GM19099 (cell line): ENCODE results near the gene TSPEAR.

Experiments used
- POLR2A ChIP-seq: IDR thresholded peaks from 3 replicates; pipeline ENCODE4 v1.6.1; 2011; ENCODE audit warnings: low read depth; ENCODE audit not compliant: insufficient read length; ENCODE audit errors: extremely low read depth

Gene TSPEAR

DNA sequence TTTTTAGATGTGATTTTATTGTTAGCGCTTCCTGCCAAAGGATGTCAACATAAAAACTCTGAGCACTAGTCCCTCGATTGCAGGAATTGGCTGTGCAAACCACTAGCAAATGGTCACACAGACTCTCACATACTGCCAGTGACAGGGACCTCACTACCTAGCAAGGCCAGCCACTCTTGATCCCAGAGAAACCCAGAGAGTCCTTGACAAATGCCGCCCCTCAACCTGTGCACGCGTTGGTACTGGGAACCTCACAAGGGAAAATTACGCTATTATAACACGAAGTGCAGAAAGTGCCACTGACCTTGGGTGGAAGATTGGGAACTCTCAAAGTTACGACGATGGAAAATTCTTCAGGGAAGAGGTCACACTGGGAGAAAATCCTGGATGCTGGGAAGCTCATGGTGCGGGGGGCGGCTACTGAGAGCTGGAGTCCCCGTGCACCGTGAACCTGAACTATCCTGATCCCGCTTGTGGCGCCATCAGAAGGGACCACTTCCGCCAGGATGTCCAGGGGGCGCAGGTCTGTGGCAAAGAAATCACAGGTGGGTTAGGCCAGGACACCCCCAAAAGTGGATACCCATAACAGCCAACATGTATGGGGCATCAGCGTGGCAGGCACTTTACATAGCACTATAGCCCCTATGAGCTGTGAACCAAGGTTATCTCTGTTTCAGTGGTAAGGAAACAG, 143.7 kb downstream of the TSPEAR start:
- no peak for TF ChIP-seq POLR2A

DNA sequence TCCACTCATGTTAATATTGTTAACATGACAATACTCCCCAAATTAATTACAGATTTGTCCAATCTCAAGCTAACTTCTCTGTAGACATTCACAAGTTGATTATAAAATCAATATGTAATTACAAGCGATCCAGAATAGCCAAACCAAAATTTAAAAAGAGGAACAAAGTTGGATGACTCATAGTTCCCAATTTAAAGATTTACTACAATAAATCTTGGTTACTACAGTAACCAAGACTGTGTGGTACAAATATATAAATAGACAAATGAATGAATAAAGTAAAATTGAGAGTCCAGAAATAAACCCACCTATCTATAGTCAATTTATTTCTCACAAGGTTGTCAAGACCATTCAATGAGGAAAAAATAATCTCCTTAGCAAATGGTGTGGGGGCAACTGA, 145.0 kb downstream of the TSPEAR start:
- no peak for TF ChIP-seq POLR2A

DNA sequence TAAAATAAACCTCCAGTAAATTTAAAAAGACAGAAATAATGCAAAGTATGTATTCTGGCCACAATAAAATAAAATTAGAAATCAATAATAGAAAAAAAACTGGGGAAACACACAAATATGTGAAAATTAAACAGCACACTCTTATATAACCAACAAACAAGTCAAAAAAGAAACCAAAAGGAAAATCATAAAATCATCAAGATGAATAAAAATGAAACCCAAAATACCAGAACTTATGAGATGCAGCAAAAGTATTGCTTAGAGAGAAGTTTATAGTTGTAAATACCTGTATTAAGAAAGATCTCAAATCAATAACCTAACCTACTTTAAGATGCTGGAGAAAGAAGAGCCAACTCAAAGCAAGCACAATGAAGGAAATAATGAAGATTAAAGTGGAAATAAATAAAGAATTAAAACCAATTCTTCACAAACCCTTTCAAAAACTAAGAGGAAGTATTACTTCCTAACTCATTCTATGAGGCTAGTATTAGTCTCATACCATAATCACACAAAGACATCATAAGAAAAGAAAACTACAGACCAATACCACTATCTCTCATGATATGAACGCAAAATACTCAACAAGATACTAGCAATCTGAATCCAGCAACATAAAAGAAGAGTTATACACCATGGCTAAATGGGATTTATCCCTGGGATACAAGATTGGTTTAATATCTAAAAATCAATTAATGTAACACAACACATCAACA, 146.3 kb downstream of the TSPEAR start:
- no peak for TF ChIP-seq POLR2A

DNA sequence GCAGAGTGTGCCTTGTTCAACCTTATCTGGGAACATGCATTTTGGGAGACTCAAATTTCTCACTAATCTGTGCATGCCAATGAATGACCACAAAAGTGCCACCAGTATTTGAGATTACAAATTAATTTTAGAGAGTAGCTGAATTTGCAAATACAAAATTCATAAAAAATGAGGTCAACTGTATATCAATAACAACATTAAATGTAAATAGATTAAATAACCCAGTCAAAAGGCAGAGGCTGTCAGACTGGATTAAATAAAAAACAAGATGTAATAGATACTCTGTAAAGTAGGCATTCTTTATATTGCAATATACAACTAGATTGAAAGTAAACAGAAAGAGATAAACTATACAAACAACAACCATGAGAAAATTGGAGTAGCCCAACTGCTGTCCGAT, 147.3 kb downstream of the TSPEAR start:
- TF ChIP-seq POLR2A = no peak

DNA sequence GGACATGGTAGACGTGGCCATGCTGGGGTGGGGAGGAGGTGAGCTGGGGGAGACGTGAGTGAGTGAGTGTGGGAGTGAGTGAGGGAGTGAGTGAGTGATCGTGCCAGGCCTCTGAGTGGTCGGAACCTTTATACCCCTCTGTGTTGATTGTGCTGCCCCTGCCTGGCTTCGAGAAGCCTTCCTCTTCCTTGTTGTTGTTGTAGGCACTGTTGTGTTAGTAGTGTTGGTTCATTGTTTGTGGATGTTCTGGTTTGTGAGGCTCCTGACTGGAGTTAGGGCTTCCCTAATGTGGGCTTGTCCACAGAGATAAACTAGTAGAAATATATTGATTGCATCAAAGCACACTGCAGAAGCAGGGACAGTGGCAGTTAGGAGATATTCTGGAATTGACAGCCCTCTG, 152.7 kb downstream of the TSPEAR start, which contains the start of gene KRTAP10-3:
TSS of gene KRTAP10-3 (minus strand) at position 101 of the 400 bp plus-strand sequence. CDS start at position 21, 80 bp downstream.
- no peak for TF ChIP-seq POLR2A

DNA sequence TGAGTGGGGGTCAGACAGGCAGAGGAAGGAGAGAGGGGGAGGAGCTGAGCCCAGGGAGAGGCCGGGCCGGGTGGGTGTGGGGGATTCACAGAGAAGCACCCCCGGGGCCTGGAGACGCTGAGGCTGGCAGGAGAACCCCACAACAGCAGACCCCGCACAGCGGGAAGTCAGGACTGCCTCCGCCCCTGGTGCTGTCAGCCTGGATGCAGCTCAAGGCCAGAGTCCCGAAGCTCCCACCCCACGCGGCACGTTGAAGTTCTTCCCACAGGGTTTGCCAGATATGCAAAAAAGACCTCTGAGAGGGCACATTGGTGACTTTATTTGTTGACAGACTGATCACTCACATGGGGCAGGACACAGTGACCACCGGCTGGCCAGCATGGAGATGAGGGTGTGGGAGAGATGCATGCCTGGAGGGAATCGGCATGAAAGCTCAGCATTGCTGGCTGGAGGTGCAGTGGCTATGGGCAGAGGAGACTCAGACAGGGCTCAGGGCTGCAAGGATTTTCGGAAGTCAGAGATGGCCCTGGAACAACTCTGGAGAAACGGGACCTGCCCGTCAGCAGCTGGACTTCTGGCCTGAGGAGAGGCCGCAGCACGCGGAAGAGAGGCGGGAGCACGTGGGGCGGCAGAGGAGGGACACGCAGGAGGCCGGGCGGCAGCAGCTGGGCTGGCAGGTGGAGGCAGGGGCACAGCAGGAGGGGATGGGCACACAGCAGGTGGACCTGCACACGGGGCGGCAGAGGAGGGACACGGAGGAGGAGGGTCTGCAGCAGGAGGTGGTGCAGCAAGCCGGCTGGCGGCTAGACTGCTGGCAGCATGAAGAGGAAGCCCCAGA, 153.7 kb downstream of the TSPEAR start:
- no peak for TF ChIP-seq POLR2A

DNA sequence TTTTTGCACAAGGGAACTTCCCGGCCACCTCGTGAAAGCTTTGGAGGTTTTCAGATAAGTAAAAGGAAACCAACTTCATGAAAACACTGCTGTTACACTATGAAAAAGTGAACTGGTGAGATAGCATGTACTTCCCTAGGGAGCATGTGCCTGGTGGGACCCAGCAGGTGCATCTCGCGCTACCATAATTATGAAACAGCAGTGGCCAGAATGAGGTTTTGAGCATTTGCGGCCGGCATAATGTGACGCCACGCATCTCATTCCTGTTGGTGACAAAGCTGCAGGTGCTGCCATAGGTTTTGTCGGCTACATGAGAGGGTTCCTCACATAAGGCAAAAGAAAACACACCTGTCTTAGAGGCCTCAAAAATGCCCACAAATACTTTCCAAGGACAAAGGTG, 154.5 kb downstream of the TSPEAR start:
- TF ChIP-seq POLR2A = no peak

DNA sequence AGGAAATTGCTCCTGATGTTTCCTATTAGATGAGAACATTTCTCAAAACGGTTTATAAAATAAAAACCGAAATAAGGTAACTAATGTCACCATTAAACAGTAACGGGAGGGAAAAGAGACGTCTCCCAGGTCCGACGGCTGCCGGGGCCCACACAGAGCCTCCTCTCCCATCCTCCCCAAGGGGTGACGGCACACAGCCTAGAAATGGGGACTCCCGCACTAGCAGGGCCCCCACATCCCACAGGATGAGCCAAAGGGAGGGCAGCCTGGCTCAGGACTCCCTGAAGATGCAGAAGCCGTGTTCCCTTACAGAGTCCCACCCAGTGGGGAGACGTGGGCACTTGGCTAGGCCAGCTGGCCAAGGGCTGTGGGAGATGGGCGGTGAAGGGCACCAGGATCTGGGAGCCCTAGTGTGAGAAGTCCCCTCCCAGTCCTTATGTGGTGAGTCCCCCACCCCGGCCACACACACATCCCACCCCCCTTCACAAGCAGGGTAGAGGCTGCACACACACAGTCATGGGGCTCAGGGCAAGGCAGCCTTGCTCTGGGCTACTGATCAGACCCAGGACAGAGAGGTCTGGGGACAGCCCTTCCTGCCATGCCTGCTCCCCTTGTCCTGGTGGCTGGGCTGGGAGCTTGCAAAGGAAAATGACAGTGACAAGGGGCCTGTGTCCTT, 156.0 kb downstream of the TSPEAR start:
- TF ChIP-seq POLR2A = no peak

DNA sequence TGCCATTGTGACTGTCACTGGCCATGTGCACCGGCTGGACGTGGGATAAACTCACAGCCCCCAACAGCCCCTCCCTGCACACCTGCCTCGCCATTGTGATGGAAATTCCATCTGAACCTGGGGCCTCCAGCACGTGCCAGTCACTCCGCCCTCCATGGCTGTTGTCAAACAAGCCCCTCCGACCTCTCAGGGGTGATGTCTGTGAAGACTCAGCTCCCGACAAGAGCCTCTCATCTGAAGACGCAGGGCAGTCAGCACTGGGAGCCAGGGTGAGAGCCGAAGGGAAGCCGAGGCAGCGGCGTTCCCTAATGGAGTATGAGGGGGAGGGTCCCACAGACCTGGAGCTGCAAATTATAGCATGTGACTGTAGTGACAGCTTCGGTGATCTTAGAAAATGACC, 158.7 kb downstream of the TSPEAR start:
- no peak for TF ChIP-seq POLR2A

DNA sequence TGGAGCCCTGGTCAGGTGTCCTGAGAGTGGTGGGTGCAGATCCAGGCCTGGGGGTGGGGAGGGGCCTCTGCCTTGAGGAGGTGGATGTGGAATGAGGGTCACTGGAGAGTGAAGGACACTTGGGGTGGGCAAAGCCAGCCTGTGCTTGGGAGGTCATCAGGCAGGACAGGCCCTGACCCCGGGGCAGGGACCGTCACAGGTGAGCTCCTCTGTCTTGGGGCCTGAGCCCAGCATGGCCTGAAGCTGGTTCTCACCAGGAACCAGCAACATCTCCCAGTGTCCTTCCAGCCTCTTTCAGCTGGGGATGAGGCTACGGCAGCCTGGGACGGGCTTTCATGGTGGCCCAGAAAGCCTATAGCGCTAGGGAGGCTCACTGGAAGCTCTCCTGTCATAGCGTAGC, 159.2 kb downstream of the TSPEAR start:
- no peak for TF ChIP-seq POLR2A

DNA sequence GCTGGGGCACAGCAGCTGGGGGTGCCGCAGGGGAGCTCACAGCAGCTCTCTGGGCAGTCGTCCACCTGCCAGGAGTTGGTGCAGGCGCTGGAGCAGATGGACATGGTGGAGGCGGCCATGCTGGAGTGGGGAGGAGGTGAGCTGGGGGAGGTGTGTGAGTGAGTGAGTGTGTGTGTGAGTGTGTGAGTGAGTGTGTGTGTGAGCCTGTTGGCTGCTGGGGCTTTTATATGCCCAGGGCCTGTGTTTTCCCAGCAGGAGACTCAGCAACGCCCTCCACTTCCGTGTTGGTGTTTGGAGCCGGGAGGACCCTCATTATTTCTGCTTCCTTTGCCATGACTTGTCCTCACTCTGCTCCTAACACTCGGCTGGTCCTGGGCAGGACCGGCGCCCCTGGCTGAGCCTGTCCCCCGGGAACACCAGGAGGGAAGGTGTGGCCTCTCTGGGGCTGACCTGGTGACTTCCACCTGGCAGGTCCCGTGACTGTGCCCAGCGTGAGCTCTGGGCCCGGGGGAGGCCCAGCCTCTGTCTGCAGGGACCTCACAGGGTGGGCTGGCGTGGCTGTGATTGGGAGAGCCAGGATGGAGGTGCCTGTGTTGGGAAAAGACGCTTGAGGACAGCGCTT, 159.9 kb downstream of the TSPEAR start, which contains the start of gene KRTAP10-2:
TSS of gene KRTAP10-2 (minus strand) at position 166 of the 622 bp plus-strand sequence. CDS start at position 119, 47 bp downstream.
- TF ChIP-seq POLR2A = no peak

DNA sequence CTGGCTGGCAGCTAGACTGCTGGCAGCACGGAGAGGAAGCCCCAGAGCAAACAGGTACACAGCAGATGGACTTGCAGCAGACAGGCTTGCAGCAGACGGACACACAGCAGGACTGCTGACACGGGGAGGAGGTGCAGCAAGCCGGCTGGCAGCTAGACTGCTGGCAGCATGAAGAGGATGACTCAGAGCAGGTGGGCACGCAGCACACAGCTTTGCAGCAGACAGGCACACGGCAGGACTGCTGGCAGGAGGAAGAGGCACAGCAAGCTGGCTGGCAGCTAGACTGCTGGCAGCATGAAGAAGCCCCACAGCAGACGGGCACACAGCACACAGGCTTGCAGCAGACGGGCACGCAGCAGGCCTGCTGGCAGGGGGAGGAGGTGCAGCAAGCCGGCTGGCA, 160.6 kb downstream of the TSPEAR start:
- no peak for TF ChIP-seq POLR2A

DNA sequence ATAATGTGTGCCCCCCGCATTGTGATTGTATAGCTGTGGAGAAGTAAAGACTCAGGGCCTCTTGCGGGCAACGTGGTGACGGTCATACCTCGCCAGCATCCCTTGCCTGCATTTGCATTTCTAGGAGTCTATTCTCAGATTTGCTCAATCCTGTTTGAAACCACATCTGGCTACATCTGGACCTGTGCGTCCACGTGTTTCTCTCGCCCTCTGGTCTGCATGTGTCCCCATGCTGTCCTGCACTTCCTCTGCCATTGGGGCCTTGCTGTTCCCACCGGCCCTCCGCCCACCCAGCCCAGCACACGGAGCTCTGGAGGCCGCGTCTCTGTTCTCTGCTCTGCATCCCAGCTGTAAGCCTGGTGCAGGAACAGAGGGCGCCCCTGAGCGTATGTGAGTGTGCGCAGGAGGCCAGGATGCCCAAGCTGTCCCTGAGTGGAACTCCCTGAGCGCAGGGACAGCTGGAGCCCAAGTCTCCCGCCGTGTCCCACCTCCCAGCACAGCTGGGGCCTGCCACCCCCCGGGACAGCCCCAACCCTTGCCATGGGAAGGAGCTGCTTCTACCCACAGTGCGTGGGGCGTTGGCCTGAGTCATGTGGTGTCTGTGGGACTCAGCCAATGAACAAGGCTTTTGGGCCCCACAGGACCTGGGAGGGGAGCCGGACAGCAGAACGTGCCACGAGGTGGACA, 161.7 kb downstream of the TSPEAR start:
- no peak for TF ChIP-seq POLR2A

DNA sequence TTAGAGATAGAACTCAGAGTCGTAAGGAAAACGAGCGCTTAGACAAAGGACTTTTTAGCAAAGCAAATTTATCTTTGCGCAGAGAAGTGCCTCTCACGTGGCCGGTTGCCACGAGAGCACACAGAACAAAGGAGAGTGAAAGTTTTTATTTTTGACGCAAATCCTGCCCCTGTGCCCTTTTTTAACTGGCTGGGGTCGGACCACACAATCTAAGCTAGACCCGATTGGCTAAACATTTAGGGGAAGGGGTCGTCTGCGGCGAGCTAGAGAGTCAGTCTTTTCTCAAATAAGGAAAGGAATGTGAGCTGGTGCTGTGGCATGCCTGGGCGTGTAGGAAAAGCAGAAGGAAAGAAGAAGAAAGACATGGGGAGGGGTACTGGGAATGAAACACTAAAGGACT, 162.4 kb downstream of the TSPEAR start:
- no peak for TF ChIP-seq POLR2A

DNA sequence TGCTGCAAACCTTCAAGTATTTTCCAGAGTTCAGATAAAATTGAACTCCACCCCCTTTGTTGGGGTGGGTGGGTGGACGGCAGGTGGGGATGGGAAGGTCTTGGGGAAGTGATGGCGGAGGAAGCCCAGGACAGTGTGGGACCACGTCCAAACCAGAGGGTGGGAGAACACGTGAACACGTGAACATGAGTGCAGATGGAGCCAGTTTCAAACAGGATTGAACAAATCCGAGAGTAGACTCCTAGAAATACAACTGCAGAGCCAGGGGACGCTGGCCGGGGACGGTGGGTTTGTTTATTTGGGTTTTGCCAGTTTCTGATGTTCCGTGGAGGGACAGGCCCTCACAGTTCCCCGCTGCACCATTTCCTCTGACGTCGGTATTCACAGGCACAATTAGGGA, 163.0 kb downstream of the TSPEAR start:
- no peak for TF ChIP-seq POLR2A
